Panc1 (cell line): ENCODE data around the gene NRP1. TPM values are rescaled to one million over a fixed set of nuclear protein-coding genes. Genes with fewer than 3 reads are reported as not detected.

Experiments
- ATAC-seq: fragments of 200-7000 bp; cut with Tn5 transposase; 2 replicates; pipeline ENCODE4 v1.9.1; 2020; ENCODE audit warnings: mild to moderate bottlenecking, moderate library complexity
- BruUV-seq: library from RNA; stranded (reverse); fragments of 400-500 nt; replicated peaks from 2 replicates; lab custom pipeline; 2021; lab: Mats Ljungman, UMichigan
- CTCF ChIA-PET: fragments of 300-600 bp; sonication (Branson Sonifier 250); formaldehyde crosslinking; loops from one replicate; lab custom pipeline; 2022; ENCODE audit warnings: antibody characterized with exemption; lab: Charles Lee
- POLR2A ChIA-PET: fragments of 300-600 bp; sonication (Branson Sonifier 250); formaldehyde crosslinking; loops from one replicate; lab custom pipeline; 2022; ENCODE audit warnings: antibody characterized with exemption; lab: Charles Lee
- DNase-seq: peaks from one replicate; pipeline ENCODE4 v3.0.0-alpha.2; 2010; ENCODE audit warnings: low read depth, low spot score
- H3K27ac ChIP-seq: 2 replicates; pipeline ENCODE4 v1.5.1; 2011; ENCODE audit warnings: mild to moderate bottlenecking, low read length, inconsistent platforms
- H3K27me3 ChIP-seq: fragments of 200-500 bp; sonication (Bioruptor generic); 2 replicates; pipeline ENCODE4 v1.6.0; 2014; ENCODE audit warnings: low read length, inconsistent platforms; ENCODE audit not compliant: control insufficient read depth, insufficient read depth
- H3K36me3 ChIP-seq: fragments of 200-500 bp; sonication (Bioruptor generic); 2 replicates; pipeline ENCODE4 v1.5.1; 2014; ENCODE audit warnings: inconsistent platforms, mild to moderate bottlenecking, low read length, moderate library complexity; ENCODE audit not compliant: control insufficient read depth, insufficient read depth
- H3K4me1 ChIP-seq: 2 replicates; pipeline ENCODE4 v1.5.1; 2011; ENCODE audit warnings: inconsistent platforms, mild to moderate bottlenecking, low read length, moderate library complexity; ENCODE audit not compliant: control insufficient read depth, insufficient read depth
- H3K4me3 ChIP-seq, 2 experiments: 2 replicates each; pipeline ENCODE4 v1.5.1; 2011 to 2012; ENCODE audit warnings: low read depth in 2 of 2, low read length in 2 of 2, mild to moderate bottlenecking in 2 of 2, inconsistent platforms in 1 of 2, moderate library complexity in 1 of 2
- H3K9me3 ChIP-seq: fragments of 200-500 bp; sonication (Bioruptor generic); 2 replicates; pipeline ENCODE4 v1.5.1; 2014; ENCODE audit warnings: low read depth, mild to moderate bottlenecking, inconsistent platforms, low read length, moderate library complexity; ENCODE audit not compliant: control insufficient read depth, insufficient read depth
- CTCF ChIP-seq: fragments of 450-650 bp; IDR thresholded peaks from 2 replicates; pipeline ENCODE4 v1.5.1; 2017; ENCODE audit warnings: mild to moderate bottlenecking
- POLR2AphosphoS5 ChIP-seq: IDR thresholded peaks from 2 replicates; pipeline ENCODE4 v1.6.1; 2012; ENCODE audit warnings: mild to moderate bottlenecking, low read depth, low read length, moderate library complexity
- REST ChIP-seq, 2 experiments: IDR thresholded peaks; 2 replicates each; pipeline ENCODE4 v1.6.1; 2011 to 2012; ENCODE audit warnings: low read depth in 2 of 2, control low read depth in 1 of 2, low read length in 1 of 2, mild to moderate bottlenecking in 1 of 2, moderate library complexity in 1 of 2; ENCODE audit not compliant: insufficient read depth in 1 of 2
- SIN3A ChIP-seq: IDR thresholded peaks from 2 replicates; pipeline ENCODE4 v1.6.1; 2012; ENCODE audit warnings: low read depth, mild to moderate bottlenecking, low read length, moderate library complexity, borderline replicate concordance; ENCODE audit not compliant: insufficient read depth
- TCF7L2 ChIP-seq: IDR thresholded peaks from 2 replicates; pipeline ENCODE4 v1.6.1; 2011; ENCODE audit warnings: mild to moderate bottlenecking, low read depth, low read length, inconsistent platforms
- in situ Hi-C: cut with HindIII; loops from 2 replicates; pipeline ENCODE4 v1.10.0; 2016; ENCODE audit warnings: low sequenced_read_pairs, low pct_unique_long_range_greater_than_20kb
- intact Hi-C: fragments of 100-400 bp; cut with micrococcal nuclease; formaldehyde crosslinking; loops from one replicate; pipeline ENCODE4 v1.10.0; 2022; ENCODE audit not compliant: unreplicated experiment
- total RNA-seq: library from RNA; stranded (reverse); gene quantifications from one replicate; pipeline ENCODE4 v1.2.1, GENCODE V29; 2021; ENCODE audit not compliant: unreplicated experiment

The NRP1 gene
- total RNA-seq, 1 experiment from 2014 or later = 93.4 TPM

GRCh38 chr10:33298893-33299292 is 35.6 kb downstream of the NRP1 start:
- ChIA-PET POLR2A (interaction anchor here (0.6 kb wide), 1 partner anchor 35 kb away, joined by 3 read pairs; no protein-coding TSS in a partner anchor), CTCF (interaction anchor here (0.6 kb wide), 1 partner anchor 32 kb away, joined by 3 read pairs; no protein-coding TSS in a partner anchor)
- DNase-seq = no peak
- no peaks in the 10 kb centered on the region for H3K27me3 ChIP-seq
- intact Hi-C loops (no loop called here), in situ Hi-C loops (no loop called here)
- no TSS peak for BruUV-seq
- no peaks in the 10 kb centered on the region for H3K9me3 ChIP-seq
- peak overlapping the region; percentile 96 for H3K27ac ChIP-seq
- TF ChIP-seq POLR2AphosphoS5 = no peak
- TF ChIP-seq TCF7L2 = no peak
- no peak for TF ChIP-seq REST (IDR thresholded peaks at IDR 0.05; ENCODE audit: insufficient read depth in 1 of 2, low read depth in 2 of 2, low read length in 1 of 2)
- TF ChIP-seq CTCF = no peak
- no peak for TF ChIP-seq SIN3A
- H3K36me3 ChIP-seq = no peaks in the 10 kb centered on the region
- no peak overlapping the region for H3K4me3 ChIP-seq
- ATAC-seq = no peak
- peaks cover 49% of the 10 kb centered on the region for H3K4me1 ChIP-seq

- no peak for DNase-seq
- Histone ChIP-seq H3K4me1 (peaks cover 53% of the 10 kb centered on the region), H3K27me3 (no peaks in the 10 kb centered on the region), H3K4me3 (no peak overlapping the region), H3K36me3 (no peaks in the 10 kb centered on the region), H3K9me3 (no peaks in the 10 kb centered on the region), H3K27ac (peak overlapping the region; percentile 96)
- in situ Hi-C loops = no loop called here
- intact Hi-C loops = no loop called here
- no TSS peak for BruUV-seq
- ChIA-PET CTCF (interaction anchor here (0.6 kb wide), 1 partner anchor 32 kb away, joined by 3 read pairs; no protein-coding TSS in a partner anchor), POLR2A (interaction anchor here (0.5 kb wide), 1 partner anchor 59 kb away, joined by 3 read pairs; no protein-coding TSS in a partner anchor)
- peak; percentile 59; the same call in 1 of the 2 replicates for ATAC-seq
- TF ChIP-seq REST (IDR thresholded peaks at IDR 0.05; ENCODE audit: insufficient read depth in 1 of 2, low read depth in 2 of 2, low read length in 1 of 2) = no peak
Measured at GRCh38 chr10:33298110-33298509, 36.4 kb downstream of the NRP1 start.
